Esophagus squamous epithelium (tissue), 5 donors: ENCODE data around the gene BIRC5. TPM values are rescaled to one million over a fixed set of nuclear protein-coding genes. Genes with fewer than 3 reads are reported as not detected.

Experiments
- DNase-seq: peaks from one replicate; lab custom pipeline; 2025; lab: John Stamatoyannopoulos, UW
- H3K27ac ChIP-seq, 4 donors: fragments of 200-600 bp; sonication (generic); one replicate each; pipeline ENCODE4 v1.5.1; 2016 to 2019; ENCODE audit warnings: mild to moderate bottlenecking in 1 of 4
- H3K27me3 ChIP-seq, 4 donors: fragments of 200-600 bp; sonication (generic); 1 replicate in 3 of 4; 2 replicates in 1 of 4; pipeline versions ENCODE4 v1.5.1 to v1.6.0; 2017 to 2021; ENCODE audit warnings: antibody characterized with exemption in 1 of 4
- H3K36me3 ChIP-seq, 3 donors: fragments of 200-600 bp; sonication (generic); one replicate each; pipeline ENCODE4 v1.5.1; 2016 to 2019
- H3K4me1 ChIP-seq, 3 donors: fragments of 200-600 bp; sonication (generic); one replicate each; pipeline ENCODE4 v1.5.1; 2017 to 2019
- H3K4me3 ChIP-seq, 4 donors: fragments of 200-600 bp; sonication (generic); 1 replicate in 3 of 4; 2 replicates in 1 of 4; pipeline ENCODE4 v1.5.1; 2016 to 2019; ENCODE audit warnings: mild to moderate bottlenecking in 2 of 4, moderate library complexity in 1 of 4
- H3K9me3 ChIP-seq, 3 donors: fragments of 200-600 bp; sonication (generic); one replicate each; pipeline ENCODE4 v1.5.1; 2016 to 2019
- POLR2A ChIP-seq, 4 donors: fragments of 450-650 bp; IDR thresholded peaks; one replicate each; pipeline ENCODE4 v1.6.1; 2017; ENCODE audit warnings: antibody characterized with exemption in 4 of 4, mild to moderate bottlenecking in 4 of 4, moderate library complexity in 3 of 4
- WGBS, 2 donors: methylation state at CpG; one replicate each; pipeline ENCODE4 v1.1.5; 2018; 5-methylcytosine and 5-hydroxymethylcytosine counted together
- intact Hi-C: fragments of 100-400 bp; cut with DNase I; formaldehyde crosslinking; loops from one replicate; pipeline ENCODE4 v1.15.0; 2022
- total RNA-seq, 4 donors: library from RNA; depleted of rRNA; stranded (reverse); fragments of >200 nt; gene quantifications; one replicate each; pipeline ENCODE4 v1.1.0, GENCODE V29; 2016
- TF ChIP-seq, protein P1 (sequence below), 6 experiments: fragments of 450-650 bp in 4 of 6; fragments of 200-600 bp in 2 of 6; sonication (generic) in 2 of 6; IDR thresholded peaks; one replicate each; pipeline ENCODE4 v1.5.1; 2016 to 2019; ENCODE audit warnings: antibody characterized with exemption in 6 of 6, mild to moderate bottlenecking in 4 of 6, moderate library complexity in 4 of 6
- donor health status: DM: yes; HTN: yes; CAD: no.

The BIRC5 gene
- total RNA-seq, 4 donors from 2014 or later, result 6.6 to 33.6 (median 21.0) TPM

DNA sequence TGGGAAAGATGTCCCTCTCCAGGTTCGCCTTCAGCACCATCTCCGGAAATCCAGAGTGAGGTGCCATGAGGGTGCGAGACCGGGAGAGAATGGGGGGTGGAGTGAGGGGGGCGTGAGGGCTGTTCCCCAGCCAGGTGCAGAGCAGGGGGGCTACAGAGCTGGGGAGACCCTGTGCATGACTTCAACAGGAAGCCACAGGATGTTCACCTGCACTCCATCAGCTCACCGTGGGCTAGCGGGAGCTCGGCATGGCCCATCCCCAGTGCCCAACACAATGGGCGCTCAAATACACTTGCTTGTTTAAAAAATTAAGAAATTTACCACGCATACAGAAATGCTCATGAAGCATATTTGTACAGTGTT lies 45.1 kb downstream of the BIRC5 start:
- H3K27me3 ChIP-seq, result peaks cover 0 to 17% (median 0%) of the 10 kb centered on the region in 4 donors
- H3K4me1 ChIP-seq, result peaks cover 4 to 48% (median 17%) of the 10 kb centered on the region in 3 donors
- H3K4me3 ChIP-seq, result peak overlapping the region in 1 of 4 donors; percentile 37
- 72 to 81% methylated on average over 7 of the region's 10 CpGs for WGBS, 2 donors
- no peaks in the 10 kb centered on the region for H3K36me3 ChIP-seq
- intact Hi-C loops, result no loop called here
- TF ChIP-seq, protein P1, sequence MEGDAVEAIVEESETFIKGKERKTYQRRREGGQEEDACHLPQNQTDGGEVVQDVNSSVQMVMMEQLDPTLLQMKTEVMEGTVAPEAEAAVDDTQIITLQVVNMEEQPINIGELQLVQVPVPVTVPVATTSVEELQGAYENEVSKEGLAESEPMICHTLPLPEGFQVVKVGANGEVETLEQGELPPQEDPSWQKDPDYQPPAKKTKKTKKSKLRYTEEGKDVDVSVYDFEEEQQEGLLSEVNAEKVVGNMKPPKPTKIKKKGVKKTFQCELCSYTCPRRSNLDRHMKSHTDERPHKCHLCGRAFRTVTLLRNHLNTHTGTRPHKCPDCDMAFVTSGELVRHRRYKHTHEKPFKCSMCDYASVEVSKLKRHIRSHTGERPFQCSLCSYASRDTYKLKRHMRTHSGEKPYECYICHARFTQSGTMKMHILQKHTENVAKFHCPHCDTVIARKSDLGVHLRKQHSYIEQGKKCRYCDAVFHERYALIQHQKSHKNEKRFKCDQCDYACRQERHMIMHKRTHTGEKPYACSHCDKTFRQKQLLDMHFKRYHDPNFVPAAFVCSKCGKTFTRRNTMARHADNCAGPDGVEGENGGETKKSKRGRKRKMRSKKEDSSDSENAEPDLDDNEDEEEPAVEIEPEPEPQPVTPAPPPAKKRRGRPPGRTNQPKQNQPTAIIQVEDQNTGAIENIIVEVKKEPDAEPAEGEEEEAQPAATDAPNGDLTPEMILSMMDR (IDR thresholded peaks at IDR 0.05), result no peak
- TF ChIP-seq POLR2A (IDR thresholded peaks at IDR 0.05), result no peak
- H3K27ac ChIP-seq, result peak overlapping the region in 2 of 4 donors; percentile 73 to 79
- no peak for DNase-seq
- H3K9me3 ChIP-seq, result no peaks in the 10 kb centered on the region

DNA sequence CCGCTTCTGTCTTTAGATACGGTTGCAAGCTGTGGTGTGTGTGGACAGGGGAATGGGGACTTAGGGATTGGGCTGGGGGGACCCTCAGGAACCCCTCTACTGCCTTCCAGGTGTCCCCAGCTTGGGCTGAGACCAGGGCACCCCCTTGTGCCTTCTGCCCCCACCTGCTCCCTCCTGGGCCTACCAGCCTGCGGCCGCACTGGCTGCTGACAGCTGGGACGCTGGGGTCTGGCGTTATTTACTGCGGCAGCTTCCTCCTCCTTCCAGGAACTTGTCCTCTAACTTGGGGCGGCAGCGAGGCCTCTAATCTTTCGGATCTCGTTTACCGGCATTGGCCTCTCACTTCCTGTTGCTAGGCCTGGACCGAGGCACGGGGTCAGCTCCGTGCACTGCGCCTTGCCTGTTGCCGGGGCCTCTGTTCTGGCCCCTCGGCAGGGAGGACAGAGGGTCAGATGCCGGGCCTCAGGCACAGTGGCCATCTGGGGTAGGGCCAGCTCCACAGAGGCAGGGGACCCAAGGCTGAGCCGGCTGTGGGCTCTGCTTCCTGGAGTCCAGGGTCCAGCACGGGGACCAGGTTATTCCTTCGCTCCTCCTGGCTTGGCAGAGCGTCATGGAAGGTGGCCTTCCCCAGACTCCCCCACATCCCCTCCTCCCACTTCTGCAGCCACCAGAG lies 49.1 kb downstream of the BIRC5 start:
- no peaks in the 10 kb centered on the region for H3K36me3 ChIP-seq
- H3K4me3 ChIP-seq, result no peak overlapping the region
- peaks cover 10 to 46% (median 14%) of the 10 kb centered on the region in 3 donors for H3K4me1 ChIP-seq
- TF ChIP-seq, protein P1 (IDR thresholded peaks at IDR 0.05), result no peak
- no peak for TF ChIP-seq POLR2A (IDR thresholded peaks at IDR 0.05)
- peaks cover 0 to 30% (median 0%) of the 10 kb centered on the region in 4 donors for H3K27me3 ChIP-seq
- DNase-seq, result no peak
- H3K27ac ChIP-seq, result peak overlapping the region in 3 of 4 donors; percentile 32 to 75 (median 65)
- H3K9me3 ChIP-seq, result no peaks in the 10 kb centered on the region
- WGBS, 2 donors, result 63 to 71% methylated on average over 3 to 11 of the region's 23 CpGs
- intact Hi-C loops, result no loop called here

DNA sequence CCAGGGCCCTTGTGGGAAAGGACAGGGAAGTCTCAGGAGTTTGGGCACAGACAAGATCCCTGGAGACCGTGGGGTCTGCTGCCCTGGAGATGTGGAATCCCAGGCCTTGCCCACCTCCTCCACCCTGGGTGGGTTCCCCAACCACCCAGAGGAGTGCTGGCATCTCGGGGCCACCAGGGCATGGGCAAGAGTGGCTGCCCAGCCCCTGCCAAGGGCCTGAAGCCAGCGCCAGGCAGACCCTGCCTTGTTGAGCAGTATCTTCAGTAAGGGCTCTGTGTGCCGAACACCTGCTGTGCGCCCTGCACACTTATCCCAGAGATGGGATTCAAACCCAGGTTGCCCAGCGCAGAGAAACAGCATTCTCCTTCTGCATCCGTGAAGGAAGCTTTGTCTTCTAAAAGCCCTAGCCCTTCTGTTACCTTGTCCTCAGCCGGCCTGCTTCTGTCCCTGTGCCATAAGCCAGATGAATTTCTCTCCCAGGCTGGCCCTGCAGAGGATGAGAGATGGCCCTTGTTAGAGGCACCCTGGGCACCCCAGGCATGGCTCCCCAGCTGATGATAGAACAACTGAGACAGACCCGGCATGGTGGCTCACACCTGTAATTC lies 49.8 kb downstream of the BIRC5 start:
- TF ChIP-seq, protein P1 (IDR thresholded peaks at IDR 0.05), result no peak
- TF ChIP-seq POLR2A (IDR thresholded peaks at IDR 0.05), result no peak
- no peak for DNase-seq
- Histone ChIP-seq H3K9me3 (no peaks in the 10 kb centered on the region), H3K36me3 (no peaks in the 10 kb centered on the region), H3K4me3 (no peak overlapping the region), H3K27ac (peak overlapping the region in 3 of 4 donors; percentile 32 to 75 (median 65)), H3K4me1 (peaks cover 11 to 46% (median 12%) of the 10 kb centered on the region in 3 donors), H3K27me3 (peaks cover 0 to 30% (median 0%) of the 10 kb centered on the region in 4 donors)
- intact Hi-C loops, result no loop called here
- WGBS, 2 donors, result 88 to 96% methylated on average over 4 to 7 of the region's 9 CpGs

DNA sequence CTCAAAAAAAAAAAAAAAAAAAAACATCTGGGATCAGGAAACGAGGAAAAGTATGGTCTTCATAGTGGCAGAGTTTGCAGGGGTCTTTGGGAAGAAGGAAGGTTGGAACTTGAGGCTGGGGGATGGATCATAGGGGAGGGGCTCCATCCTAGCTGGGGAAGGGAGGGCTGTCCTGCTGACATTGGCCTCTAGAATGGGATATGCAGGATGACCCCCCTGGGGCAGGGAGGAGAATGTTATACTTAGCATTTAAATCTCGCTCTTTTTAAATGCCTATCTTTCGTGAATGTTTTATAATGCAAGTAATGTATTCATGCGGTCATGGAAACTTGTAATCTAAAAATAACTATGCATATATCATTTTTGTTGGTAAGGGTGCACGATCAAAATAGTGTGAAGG lies 50.5 kb downstream of the BIRC5 start:
- DNase-seq, result no peak
- Histone ChIP-seq H3K27me3 (peaks cover 0 to 35% (median 0%) of the 10 kb centered on the region in 4 donors), H3K36me3 (no peaks in the 10 kb centered on the region), H3K4me1 (peaks cover 17 to 46% (median 19%) of the 10 kb centered on the region in 3 donors), H3K9me3 (no peaks in the 10 kb centered on the region), H3K27ac (no peak overlapping the region), H3K4me3 (no peak overlapping the region)
- TF ChIP-seq POLR2A (IDR thresholded peaks at IDR 0.05), result no peak
- TF ChIP-seq, protein P1 (IDR thresholded peaks at IDR 0.05), result no peak
- intact Hi-C loops, result no loop called here
- 73 to 77% methylated on average over 5 of the region's 5 CpGs for WGBS, 2 donors

DNA sequence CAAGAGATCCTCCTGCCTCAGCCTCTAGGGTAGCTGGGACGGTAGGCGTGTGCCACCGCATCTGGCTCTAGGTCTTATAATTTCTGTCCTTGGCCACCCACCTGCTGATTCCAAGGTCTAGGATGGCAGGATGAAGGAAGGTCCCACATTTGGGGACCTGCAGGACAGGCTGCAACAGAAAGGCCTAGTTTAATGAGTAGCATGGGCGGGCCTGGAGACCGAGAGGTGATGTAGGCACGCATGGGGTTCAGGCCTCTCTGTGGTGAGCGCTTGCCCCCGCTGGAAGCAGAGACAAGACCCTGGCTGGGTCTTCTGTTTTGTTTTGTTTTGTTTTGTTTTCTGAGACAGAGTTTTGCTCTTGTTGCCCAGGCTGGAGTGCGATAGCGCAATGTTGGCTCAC lies 51.1 kb downstream of the BIRC5 start:
- DNase-seq, result no peak
- no peak overlapping the region for H3K27ac ChIP-seq
- H3K27me3 ChIP-seq, result peaks cover 0 to 40% (median 0%) of the 10 kb centered on the region in 4 donors
- no peak overlapping the region for H3K4me3 ChIP-seq
- peaks cover 20 to 51% (median 20%) of the 10 kb centered on the region in 3 donors for H3K4me1 ChIP-seq
- intact Hi-C loops, result no loop called here
- 92 to 94% methylated on average over 5 to 10 of the region's 10 CpGs for WGBS, 2 donors
- H3K36me3 ChIP-seq, result no peaks in the 10 kb centered on the region
- TF ChIP-seq POLR2A (IDR thresholded peaks at IDR 0.05), result no peak
- TF ChIP-seq, protein P1 (IDR thresholded peaks at IDR 0.05), result no peak
- no peaks in the 10 kb centered on the region for H3K9me3 ChIP-seq
